H1 (cell line): Measurements from ENCODE around the gene KLHL29. TPM values are rescaled to one million over a fixed set of nuclear protein-coding genes. Genes with fewer than 3 reads are reported as not detected.

Experiments
- CTCF ChIA-PET: fragments of 300-600 bp; sonication (Branson Sonifier 250); formaldehyde crosslinking; loops from one replicate; lab custom pipeline; 2021; ENCODE audit not compliant: partially characterized antibody; lab: Charles Lee
- POLR2A ChIA-PET: fragments of 300-600 bp; sonication (Branson Sonifier 250); formaldehyde crosslinking; loops from one replicate; lab custom pipeline; 2021; ENCODE audit warnings: inconsistent platforms; ENCODE audit not compliant: partially characterized antibody; lab: Charles Lee
- DNase-seq, 2 experiments: peaks; one replicate each; pipeline versions ENCODE4 v3.0.0 to v3.0.0-alpha.2; 2010 to 2022; ENCODE audit warnings: low spot score in 2 of 2, low read depth in 1 of 2, mixed read lengths in 1 of 2
- FAIRE-seq: peaks from 2 replicates; lab custom pipeline; 2011; peaks lifted over from hg19 to GRCh38; lab: Jason Lieb, UNC
- H2AFZ ChIP-seq: 2 replicates; pipeline ENCODE4 v1.8.1; 2012; ENCODE audit warnings: low read length, inconsistent platforms
- H2AK5ac ChIP-seq: 2 replicates; pipeline ENCODE4 v1.6.1; 2013; ENCODE audit warnings: low read depth, low read length
- H2BK120ac ChIP-seq: replicated peaks from 2 replicates; pipeline ENCODE3; 2013; ENCODE audit warnings: low read depth, low read length, inconsistent platforms
- H2BK12ac ChIP-seq: 2 replicates; pipeline ENCODE4 v1.6.1; 2013; ENCODE audit warnings: low read depth, low read length
- H2BK15ac ChIP-seq: 2 replicates; pipeline ENCODE4 v1.6.1; 2013; ENCODE audit warnings: low read length
- H2BK20ac ChIP-seq: 2 replicates; pipeline ENCODE4 v1.6.1; 2013; ENCODE audit warnings: low read length
- H2BK5ac ChIP-seq: 2 replicates; pipeline ENCODE4 v1.6.1; 2013; ENCODE audit warnings: low read depth, low read length
- H3K14ac ChIP-seq: 2 replicates; pipeline ENCODE4 v1.6.1; 2013; ENCODE audit warnings: inconsistent platforms; ENCODE audit not compliant: insufficient read length
- H3K18ac ChIP-seq: 2 replicates; pipeline ENCODE4 v1.6.1; 2013; ENCODE audit warnings: low read length; ENCODE audit errors: extremely low read depth
- H3K23ac ChIP-seq: 2 replicates; pipeline ENCODE4 v1.6.1; 2013; ENCODE audit warnings: inconsistent platforms; ENCODE audit not compliant: insufficient read length
- H3K23me2 ChIP-seq: 2 replicates; pipeline ENCODE4 v1.6.1; 2013; ENCODE audit warnings: low read depth, low read length
- H3K27ac ChIP-seq: 2 replicates; pipeline ENCODE4 v1.6.1; 2011; ENCODE audit warnings: low read depth, low read length, inconsistent platforms
- H3K27me3 ChIP-seq, 4 experiments: replicated peaks in 1 of 4; 1 replicate in 1 of 4; 2 replicates in 3 of 4; pipeline versions ENCODE4 v1.6.1 to v1.8.1; 2011 to 2013; ENCODE audit warnings: low read length in 3 of 4, mild to moderate bottlenecking in 3 of 4, inconsistent platforms in 2 of 4, mixed read lengths in 2 of 4, moderate library complexity in 1 of 4; ENCODE audit not compliant: control insufficient read depth in 3 of 4, insufficient read depth in 3 of 4; ENCODE audit errors: extremely low read depth in 1 of 4
- H3K36me3 ChIP-seq, 4 experiments: 2 replicates each; pipeline versions ENCODE4 v1.6.1 to v1.8.1; 2011 to 2013; ENCODE audit warnings: mild to moderate bottlenecking in 4 of 4, low read length in 3 of 4, moderate library complexity in 2 of 4, control low read depth in 1 of 4, inconsistent platforms in 1 of 4; ENCODE audit not compliant: insufficient read depth in 4 of 4, control insufficient read depth in 2 of 4
- H3K4ac ChIP-seq: replicated peaks from 2 replicates; pipeline ENCODE3; 2013; ENCODE audit warnings: low read length, low read depth, mixed read lengths, inconsistent platforms; ENCODE audit not compliant: insufficient read length
- H3K4me1 ChIP-seq, 4 experiments: replicated peaks in 1 of 4; 1 replicate in 1 of 4; 2 replicates in 3 of 4; pipeline versions ENCODE4 v1.6.1 to v1.8.1; 2011 to 2013; ENCODE audit warnings: low read length in 3 of 4, inconsistent platforms in 2 of 4, mixed read lengths in 1 of 4; ENCODE audit not compliant: insufficient read depth in 4 of 4, control insufficient read depth in 3 of 4
- H3K4me2 ChIP-seq, 2 experiments: 2 replicates each; pipeline versions ENCODE4 v1.6.1 to v1.8.1; 2011 to 2013; ENCODE audit warnings: low read depth in 2 of 2, low read length in 2 of 2, control low read depth in 1 of 2, inconsistent platforms in 1 of 2, mild to moderate bottlenecking in 1 of 2; ENCODE audit not compliant: insufficient read depth in 1 of 2
- H3K4me3 ChIP-seq, 4 experiments: fragments of 200-600, 300-600 bp in 1 of 4; sonication (generic), shearing (Covaris generic), sonication (Bioruptor Twin) in 1 of 4; 2 replicates each; pipeline versions ENCODE4 v1.5.1 to v1.8.1; 2011 to 2016; ENCODE audit warnings: low read length in 4 of 4, low read depth in 3 of 4, control low read depth in 2 of 4, inconsistent platforms in 2 of 4, mild to moderate bottlenecking in 2 of 4, mixed read lengths in 1 of 4, moderate library complexity in 1 of 4; ENCODE audit not compliant: insufficient read depth in 2 of 4; ENCODE audit errors: extremely low read depth in 1 of 4
- H3K56ac ChIP-seq: replicated peaks from 2 replicates; pipeline ENCODE3; 2013; ENCODE audit warnings: low read depth, mild to moderate bottlenecking, mixed read lengths, low read length, inconsistent platforms; ENCODE audit not compliant: insufficient read length
- H3K79me1 ChIP-seq: 2 replicates; pipeline ENCODE4 v1.6.1; 2013; ENCODE audit warnings: low read depth, low read length, control low read depth
- H3K79me2 ChIP-seq, 2 experiments: 2 replicates each; pipeline versions ENCODE4 v1.6.1 to v1.8.1; 2012 to 2013; ENCODE audit warnings: low read length in 2 of 2, mild to moderate bottlenecking in 2 of 2, inconsistent platforms in 1 of 2; ENCODE audit not compliant: insufficient read depth in 2 of 2, control insufficient read depth in 1 of 2
- H3K9ac ChIP-seq, 4 experiments: replicated peaks in 1 of 4; 1 replicate in 1 of 4; 2 replicates in 3 of 4; pipeline versions ENCODE4 v1.6.1 to v1.8.1; 2011 to 2013; ENCODE audit warnings: low read depth in 3 of 4, low read length in 3 of 4, control low read depth in 2 of 4, mild to moderate bottlenecking in 2 of 4, moderate library complexity in 2 of 4, inconsistent platforms in 1 of 4; ENCODE audit errors: extremely low read depth in 1 of 4
- H3K9me3 ChIP-seq, 2 experiments: 2 replicates each; pipeline versions ENCODE4 v1.6.1 to v1.8.1; 2012 to 2013; ENCODE audit warnings: mild to moderate bottlenecking in 2 of 2, moderate library complexity in 2 of 2, control low read depth in 1 of 2, inconsistent platforms in 1 of 2, low read depth in 1 of 2, low read length in 1 of 2, mixed read lengths in 1 of 2; ENCODE audit not compliant: insufficient read depth in 2 of 2
- H4K20me1 ChIP-seq, 2 experiments: replicated peaks in 1 of 2; 2 replicates each; pipeline versions ENCODE3 to v1.8.1; 2011 to 2013; ENCODE audit warnings: inconsistent platforms in 2 of 2, low read length in 2 of 2, mild to moderate bottlenecking in 1 of 2; ENCODE audit not compliant: insufficient read depth in 2 of 2, control insufficient read depth in 1 of 2
- H4K5ac ChIP-seq: 2 replicates; pipeline ENCODE4 v1.6.1; 2013; ENCODE audit warnings: low read length, low read depth, mixed read lengths, inconsistent platforms; ENCODE audit not compliant: insufficient read length
- H4K8ac ChIP-seq: 2 replicates; pipeline ENCODE4 v1.8.0; 2013; ENCODE audit warnings: mild to moderate bottlenecking, moderate library complexity, low read length, inconsistent platforms; ENCODE audit not compliant: insufficient read depth; ENCODE audit errors: extremely low read depth
- H4K91ac ChIP-seq: replicated peaks from 2 replicates; pipeline ENCODE3; 2013; ENCODE audit warnings: low read length, mixed read lengths, inconsistent platforms; ENCODE audit not compliant: insufficient read length
- E2F6 ChIP-seq: IDR thresholded peaks from 2 replicates; pipeline ENCODE4 v1.6.1; 2012; ENCODE audit warnings: inconsistent platforms
- EGR1 ChIP-seq: IDR thresholded peaks from 2 replicates; pipeline ENCODE4 v1.6.1; 2011; ENCODE audit warnings: low read depth, low read length, borderline replicate concordance
- EP300 ChIP-seq, 2 experiments: IDR thresholded peaks; 1 replicate in 1 of 2; 2 replicates in 1 of 2; pipeline ENCODE4 v1.6.1; 2011 to 2012; ENCODE audit warnings: low read depth in 2 of 2, low read length in 2 of 2, mild to moderate bottlenecking in 2 of 2, borderline replicate concordance in 1 of 2, inconsistent platforms in 1 of 2, moderate library complexity in 1 of 2
- KDM4A ChIP-seq: IDR thresholded peaks from one replicate; pipeline ENCODE4 v1.7.1; 2012; ENCODE audit warnings: low read depth, mild to moderate bottlenecking, moderate library complexity, low read length, inconsistent platforms; ENCODE audit not compliant: severe bottlenecking
- KDM5A ChIP-seq: fragments of 200-600 bp; IDR thresholded peaks from 2 replicates; pipeline ENCODE4 v1.7.1; 2012; ENCODE audit warnings: mild to moderate bottlenecking, low read length, inconsistent platforms, mixed read lengths
- NANOG ChIP-seq: IDR thresholded peaks from 2 replicates; pipeline ENCODE4 v1.6.1; 2011; ENCODE audit warnings: low read length, low read depth, mild to moderate bottlenecking, inconsistent platforms; ENCODE audit not compliant: insufficient read depth, poor library complexity, severe bottlenecking
- POLR2AphosphoS5 ChIP-seq: IDR thresholded peaks from 2 replicates; pipeline ENCODE4 v1.6.1; 2011; ENCODE audit warnings: low read depth, low read length
- RBBP5 ChIP-seq: IDR thresholded peaks from 2 replicates; pipeline ENCODE4 v1.7.1; 2012; ENCODE audit warnings: low read depth, mild to moderate bottlenecking, inconsistent platforms, low read length, moderate library complexity, borderline replicate concordance
- RXRA ChIP-seq: IDR thresholded peaks from 2 replicates; pipeline ENCODE4 v1.6.1; 2011; ENCODE audit warnings: low read depth, mild to moderate bottlenecking, low read length, moderate library complexity; ENCODE audit not compliant: insufficient read depth
- SAP30 ChIP-seq: fragments of 300-600 bp; sonication (generic); IDR thresholded peaks from 2 replicates; pipeline ENCODE4 v1.7.1; 2012; ENCODE audit warnings: low read length, moderate library complexity, mild to moderate bottlenecking, inconsistent platforms; ENCODE audit not compliant: insufficient read depth, insufficient replicate concordance
- SIN3A ChIP-seq, 2 experiments: IDR thresholded peaks in 1 of 2; conservative IDR thresholded peaks in 1 of 2; 2 replicates each; pipeline ENCODE4 v1.6.1; 2011 to 2012; ENCODE audit warnings: low read length in 2 of 2, improper control_type of control experiment in 1 of 2, low read depth in 1 of 2, mild to moderate bottlenecking in 1 of 2
- SP2 ChIP-seq: IDR thresholded peaks from 2 replicates; pipeline ENCODE4 v1.6.1; 2012; ENCODE audit warnings: mild to moderate bottlenecking, low read length, inconsistent platforms
- TEAD4 ChIP-seq: IDR thresholded peaks from 2 replicates; pipeline ENCODE4 v1.6.1; 2012; ENCODE audit warnings: low read depth, low read length, inconsistent platforms, mixed read lengths
- WGBS, 2 experiments: shearing (Covaris generic) in 1 of 2; methylation state at CpG; one replicate each; pipeline versions ENCODE4 v1.1.6 to v1.1.7; 2013 to 2015; ENCODE audit warnings: low lambda C conversion rate in 2 of 2, mixed read lengths in 2 of 2, inconsistent platforms in 1 of 2, low coverage in 1 of 2, missing lambda C conversion rate in 1 of 2; ENCODE audit not compliant: insufficient replicate concordance in 2 of 2, insufficient coverage in 1 of 2, insufficient read length in 1 of 2; ENCODE audit errors: extremely low coverage in 1 of 2, missing lambda C conversion rate in 1 of 2; 5-methylcytosine and 5-hydroxymethylcytosine counted together
- polyA plus RNA-seq, 7 experiments: library from polyadenylated mRNA; depleted of rRNA in 3 of 7; stranded (reverse) in 5 of 7; unstranded in 2 of 7; fragments of >200 nt in 5 of 7; fragments of 200-250 nt in 2 of 7; gene quantifications; 1 replicate in 5 of 7; 2 replicates in 1 of 7; 4 replicates in 1 of 7; pipeline versions ENCODE4 v1.2.1 to v1.2.3, GENCODE V29; 2011 to 2013; ENCODE audit warnings: missing spikeins in 2 of 7, mixed read lengths in 2 of 7
- total RNA-seq: library from RNA; stranded (reverse); fragmentation: NEBNext Ultra II Directional; extraction: Animal tissue kit (Norgen Biotek cat#: 25700); gene quantifications from 2 replicates; pipeline ENCODE4 v1.2.1, GENCODE V29; 2021

KLHL29 gene
- total and polyA plus RNA-seq, 2 of the 8 experiments (the other 6 are each of a cell fraction or from before 2014, with no cell fraction given) = 1.1 to 4.7 TPM

- Histone ChIP-seq H3K27ac (no peak overlapping the region), H2BK15ac (no peak overlapping the region), H3K14ac (no peak overlapping the region), H3K4ac (no peak overlapping the region), H2BK12ac (no peak overlapping the region), H3K79me1 (no peaks in the 10 kb centered on the region), H3K4me2 (no peak overlapping the region), H3K9ac (no peak overlapping the region), H3K18ac (no peak overlapping the region), H2BK120ac (no peak overlapping the region), H3K4me3 (no peak overlapping the region), H3K56ac (no peak overlapping the region), H4K8ac (no peak overlapping the region), H3K36me3 (no peaks in the 10 kb centered on the region), H2AFZ (no peak overlapping the region), H2BK5ac (no peak overlapping the region), H3K23ac (no peak overlapping the region), H3K27me3 (peaks cover 0 to 6% (median under 1%) of the 10 kb centered on the region in 4 experiments; a peak in 2 of 7 replicates), H3K23me2 (no peaks in the 10 kb centered on the region; the same call in 1 of the 2 replicates), H3K79me2 (no peaks in the 10 kb centered on the region), H4K5ac (no peak overlapping the region), H4K20me1 (peaks cover 0 to 2% of the 10 kb centered on the region in 2 experiments), H2AK5ac (no peak overlapping the region), H3K4me1 (peaks cover 0 to 6% (median 3%) of the 10 kb centered on the region in 4 experiments; a peak in 3 of 7 replicates), H2BK20ac (no peak overlapping the region), H4K91ac (no peak overlapping the region), H3K9me3 (no peaks in the 10 kb centered on the region)
- no peak for DNase-seq
- POLR2A ChIA-PET = no interaction called here
- CTCF ChIA-PET = interaction anchor here (1.1 to 7.8 kb wide), 6 partner anchors 26 to 43 kb away, joined by 3 to 35 read pairs (median 3); no protein-coding TSS in a partner anchor
- WGBS, 2 experiments = 95% methylated on average over 7 of the region's 7 CpGs; no CpG with 5 or more reads in 1 of the 2 experiments
- FAIRE-seq = no peak
- no peak for TF ChIP-seq RXRA
- no peak for TF ChIP-seq NANOG
- no peak for TF ChIP-seq TEAD4
- no peak for TF ChIP-seq SP2
- no peak for TF ChIP-seq EGR1
- no peak for TF ChIP-seq EP300 (IDR thresholded peaks at IDR 0.05; ENCODE audit: borderline replicate concordance in 1 of 2, low read depth in 2 of 2, low read length in 2 of 2)
- no peak for TF ChIP-seq E2F6
- TF ChIP-seq KDM4A = no peak
- TF ChIP-seq KDM5A = no peak
- TF ChIP-seq SIN3A (conservative IDR thresholded peaks at IDR 0.05 in 1 of 2, IDR thresholded peaks at IDR 0.05 in 1 of 2; ENCODE audit: low read depth in 1 of 2, low read length in 2 of 2) = no peak
- TF ChIP-seq SAP30 = no peak
- no peak for TF ChIP-seq POLR2AphosphoS5
- TF ChIP-seq RBBP5 = no peak
Measured at GRCh38 chr2:23666980-23667357, 282.0 kb downstream of the KLHL29 start.
